H1 (cell line): ENCODE data around the gene ADD1.

Experiments used
- CBX8 ChIP-seq: fragments of 300-800, 300-1000 bp; sonication (generic); IDR thresholded peaks from 2 replicates; pipeline ENCODE4 v1.7.1; 2016; ENCODE audit warnings: low read depth, low read length, borderline replicate concordance
- CTCF ChIP-seq, 3 experiments: IDR thresholded peaks; 1 replicate in 2 of 3; 2 replicates in 1 of 3; pipeline versions ENCODE4 v1.5.1 to v1.6.1; 2011; ENCODE audit warnings: low read length in 3 of 3, mild to moderate bottlenecking in 3 of 3, inconsistent platforms in 2 of 3, low read depth in 1 of 3, moderate library complexity in 1 of 3; ENCODE audit not compliant: insufficient read depth in 1 of 3; ENCODE audit errors: control extremely low read depth in 1 of 3
- MAX ChIP-seq: IDR thresholded peaks from 2 replicates; pipeline ENCODE4 v1.6.1; 2012; ENCODE audit warnings: inconsistent platforms
- PHF8 ChIP-seq: fragments of 200-600 bp; sonication (generic); conservative IDR thresholded peaks from 2 replicates; pipeline ENCODE4 v1.7.1; 2012; ENCODE audit warnings: low read depth, mild to moderate bottlenecking, inconsistent platforms, low read length, moderate library complexity
- POLR2A ChIP-seq, 2 experiments: IDR thresholded peaks; 1 replicate in 1 of 2; 2 replicates in 1 of 2; pipeline ENCODE4 v1.6.1; 2011; ENCODE audit warnings: low read depth in 2 of 2, low read length in 2 of 2, mild to moderate bottlenecking in 2 of 2; ENCODE audit errors: control extremely low read depth in 1 of 2
- POLR2AphosphoS5 ChIP-seq: IDR thresholded peaks from 2 replicates; pipeline ENCODE4 v1.6.1; 2011; ENCODE audit warnings: low read depth, low read length
- RXRA ChIP-seq: IDR thresholded peaks from 2 replicates; pipeline ENCODE4 v1.6.1; 2011; ENCODE audit warnings: low read depth, mild to moderate bottlenecking, low read length, moderate library complexity; ENCODE audit not compliant: insufficient read depth
- TBP ChIP-seq: IDR thresholded peaks from 2 replicates; pipeline ENCODE4 v1.6.1; 2011; ENCODE audit warnings: low read depth, low read length, improper control_type of control experiment

- TF ChIP-seq POLR2AphosphoS5 (no peak), POLR2A (IDR thresholded peaks at IDR 0.05; ENCODE audit: control extremely low read depth in 1 of 2, low read depth in 2 of 2, low read length in 2 of 2) (no peak), TBP (no peak), RXRA (no peak), CTCF (IDR thresholded peaks at IDR 0.05; ENCODE audit: control extremely low read depth in 1 of 3, insufficient read depth in 1 of 3, low read depth in 1 of 3, low read length in 3 of 3) (no peak), PHF8 (no peak), MAX (no peak), CBX8 (no peak)
Observed at GRCh38 chr4:2809610-2810180, 33.9 kb upstream of the ADD1 start.
